ENCODE data around the gene HIP1R. TPM values are rescaled to one million over a fixed set of nuclear protein-coding genes. Genes with fewer than 3 reads are reported as not detected.

Gene HIP1R
- total and polyA plus RNA-seq, 2 of the 13 experiments (the other 11 are each of a cell fraction or from before 2014, with no cell fraction given), result 18.4 to 25.5 TPM

DNA sequence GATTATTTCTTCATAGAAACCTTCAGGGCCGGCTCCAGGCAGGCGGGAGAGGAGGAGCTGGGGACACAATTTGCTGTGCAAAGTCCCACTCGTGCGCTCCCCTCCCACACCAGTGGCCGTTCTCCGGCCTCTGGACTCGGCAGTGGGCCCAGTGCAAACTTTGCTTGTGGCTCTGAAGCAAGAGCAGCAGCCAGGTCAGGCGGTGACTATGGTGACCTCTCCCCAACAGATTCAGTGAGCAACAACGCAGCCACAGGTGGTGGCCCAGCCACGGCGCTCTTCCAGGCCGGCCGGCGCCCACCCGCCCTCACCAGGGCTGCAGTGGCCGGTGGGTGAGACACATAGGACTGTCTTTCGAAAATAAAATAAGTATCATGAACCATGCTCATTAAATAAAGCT, 31.1 kb downstream of the HIP1R start (continued):
- no peak for TF ChIP-seq ZBED4 (CRISPR knock-in tag; IDR thresholded peaks at IDR 0.05; ENCODE audit: borderline replicate concordance)
- TF ChIP-seq ZNF180 (CRISPR knock-in tag; IDR thresholded peaks at IDR 0.05; ENCODE audit: borderline replicate concordance, low read depth), result no peak
- TF ChIP-seq, protein P1, sequence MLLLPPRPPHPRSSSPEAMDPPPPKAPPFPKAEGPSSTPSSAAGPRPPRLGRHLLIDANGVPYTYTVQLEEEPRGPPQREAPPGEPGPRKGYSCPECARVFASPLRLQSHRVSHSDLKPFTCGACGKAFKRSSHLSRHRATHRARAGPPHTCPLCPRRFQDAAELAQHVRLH (CRISPR knock-in tag; IDR thresholded peaks at IDR 0.05; ENCODE audit: borderline replicate concordance, low read depth), result no peak; the same call in 1 of the 2 replicates
- no peak for TF ChIP-seq PTBP1 (IDR thresholded peaks at IDR 0.05; ENCODE audit: low read depth, low read length, poor library complexity, severe bottlenecking)
- no peak for TF ChIP-seq CBX5 (CRISPR knock-in tag; IDR thresholded peaks at IDR 0.05; ENCODE audit: borderline replicate concordance)
- no peak for TF ChIP-seq ARHGAP35 (CRISPR knock-in tag; IDR thresholded peaks at IDR 0.05; ENCODE audit: borderline replicate concordance)
- TF ChIP-seq RFX1 (IDR thresholded peaks at IDR 0.05), result peak; percentile 12; the same call in 1 of the 2 replicates
- TF ChIP-seq, protein P2, sequence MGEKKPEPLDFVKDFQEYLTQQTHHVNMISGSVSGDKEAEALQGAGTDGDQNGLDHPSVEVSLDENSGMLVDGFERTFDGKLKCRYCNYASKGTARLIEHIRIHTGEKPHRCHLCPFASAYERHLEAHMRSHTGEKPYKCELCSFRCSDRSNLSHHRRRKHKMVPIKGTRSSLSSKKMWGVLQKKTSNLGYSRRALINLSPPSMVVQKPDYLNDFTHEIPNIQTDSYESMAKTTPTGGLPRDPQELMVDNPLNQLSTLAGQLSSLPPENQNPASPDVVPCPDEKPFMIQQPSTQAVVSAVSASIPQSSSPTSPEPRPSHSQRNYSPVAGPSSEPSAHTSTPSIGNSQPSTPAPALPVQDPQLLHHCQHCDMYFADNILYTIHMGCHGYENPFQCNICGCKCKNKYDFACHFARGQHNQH (CRISPR knock-in tag; IDR thresholded peaks at IDR 0.05), result peak; percentile 38; the same call in 1 of the 2 replicates
- TF ChIP-seq TGIF2 (CRISPR knock-in tag; IDR thresholded peaks at IDR 0.05), result no peak
- no peak for TF ChIP-seq POGZ (CRISPR knock-in tag; IDR thresholded peaks at IDR 0.05)
- no peak for TF ChIP-seq HMGXB4 (CRISPR knock-in tag; IDR thresholded peaks at IDR 0.05; ENCODE audit: borderline replicate concordance in 1 of 2, low read depth in 1 of 2)
- TF ChIP-seq MAFF (IDR thresholded peaks at IDR 0.05; ENCODE audit: low read depth, low read length), result no peak
- TF ChIP-seq PATZ1 (CRISPR knock-in tag; IDR thresholded peaks at IDR 0.05), result peak; percentile 40; the same call in 1 of the 2 replicates
- TF ChIP-seq IRX3 (CRISPR knock-in tag; IDR thresholded peaks at IDR 0.05; ENCODE audit: borderline replicate concordance, low read depth), result no peak
- no peak for TF ChIP-seq CHD4 (IDR thresholded peaks at IDR 0.05; ENCODE audit: borderline replicate concordance, low read length)
- TF ChIP-seq ZNF639 (CRISPR knock-in tag; conservative IDR thresholded peaks at IDR 0.05), result no peak
- TF ChIP-seq MAFG (CRISPR knock-in tag; IDR thresholded peaks at IDR 0.05), result no peak
- no peak for TF ChIP-seq ZFAT (CRISPR knock-in tag; conservative IDR thresholded peaks at IDR 0.05)

Measured in HepG2 (cell line).